Measurements from ENCODE around the gene NRXN3. TPM values are rescaled to one million over a fixed set of nuclear protein-coding genes. Genes with fewer than 3 reads are reported as not detected.

NRXN3 gene
- total RNA-seq, 4 donors from 2014 or later: 0.04 to 0.16 TPM; not detected in 2

- ATAC-seq (no peak), DNase-seq (no peak)
- intact Hi-C loops (cut with DNase I; ENCODE audit: low total_unique reads): no loop called here
- TF ChIP-seq, protein P1, sequence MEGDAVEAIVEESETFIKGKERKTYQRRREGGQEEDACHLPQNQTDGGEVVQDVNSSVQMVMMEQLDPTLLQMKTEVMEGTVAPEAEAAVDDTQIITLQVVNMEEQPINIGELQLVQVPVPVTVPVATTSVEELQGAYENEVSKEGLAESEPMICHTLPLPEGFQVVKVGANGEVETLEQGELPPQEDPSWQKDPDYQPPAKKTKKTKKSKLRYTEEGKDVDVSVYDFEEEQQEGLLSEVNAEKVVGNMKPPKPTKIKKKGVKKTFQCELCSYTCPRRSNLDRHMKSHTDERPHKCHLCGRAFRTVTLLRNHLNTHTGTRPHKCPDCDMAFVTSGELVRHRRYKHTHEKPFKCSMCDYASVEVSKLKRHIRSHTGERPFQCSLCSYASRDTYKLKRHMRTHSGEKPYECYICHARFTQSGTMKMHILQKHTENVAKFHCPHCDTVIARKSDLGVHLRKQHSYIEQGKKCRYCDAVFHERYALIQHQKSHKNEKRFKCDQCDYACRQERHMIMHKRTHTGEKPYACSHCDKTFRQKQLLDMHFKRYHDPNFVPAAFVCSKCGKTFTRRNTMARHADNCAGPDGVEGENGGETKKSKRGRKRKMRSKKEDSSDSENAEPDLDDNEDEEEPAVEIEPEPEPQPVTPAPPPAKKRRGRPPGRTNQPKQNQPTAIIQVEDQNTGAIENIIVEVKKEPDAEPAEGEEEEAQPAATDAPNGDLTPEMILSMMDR (IDR thresholded peaks at IDR 0.05 in 4 of 5, conservative IDR thresholded peaks at IDR 0.05 in 1 of 5): no peak
- TF ChIP-seq POLR2A (IDR thresholded peaks at IDR 0.05): no peak
- H3K27me3 ChIP-seq: no peaks in the 10 kb centered on the region
- no peaks in the 10 kb centered on the region for H3K4me1 ChIP-seq
- no peak overlapping the region for H3K4me3 ChIP-seq
- no peaks in the 10 kb centered on the region for H3K9me3 ChIP-seq
- no peak overlapping the region for H3K27ac ChIP-seq
- in situ Hi-C loops (cut with MboI; ENCODE audit: low sequenced_read_pairs in 4 of 4): loop anchor here in 2 of 4 donors (10.0 kb wide), 1 partner anchor 118 kb away; no protein-coding TSS in a partner anchor
- no peaks in the 10 kb centered on the region for H3K36me3 ChIP-seq
Observed at GRCh38 chr14:78446807-78447206, 276.6 kb downstream of the NRXN3 start.

DNA sequence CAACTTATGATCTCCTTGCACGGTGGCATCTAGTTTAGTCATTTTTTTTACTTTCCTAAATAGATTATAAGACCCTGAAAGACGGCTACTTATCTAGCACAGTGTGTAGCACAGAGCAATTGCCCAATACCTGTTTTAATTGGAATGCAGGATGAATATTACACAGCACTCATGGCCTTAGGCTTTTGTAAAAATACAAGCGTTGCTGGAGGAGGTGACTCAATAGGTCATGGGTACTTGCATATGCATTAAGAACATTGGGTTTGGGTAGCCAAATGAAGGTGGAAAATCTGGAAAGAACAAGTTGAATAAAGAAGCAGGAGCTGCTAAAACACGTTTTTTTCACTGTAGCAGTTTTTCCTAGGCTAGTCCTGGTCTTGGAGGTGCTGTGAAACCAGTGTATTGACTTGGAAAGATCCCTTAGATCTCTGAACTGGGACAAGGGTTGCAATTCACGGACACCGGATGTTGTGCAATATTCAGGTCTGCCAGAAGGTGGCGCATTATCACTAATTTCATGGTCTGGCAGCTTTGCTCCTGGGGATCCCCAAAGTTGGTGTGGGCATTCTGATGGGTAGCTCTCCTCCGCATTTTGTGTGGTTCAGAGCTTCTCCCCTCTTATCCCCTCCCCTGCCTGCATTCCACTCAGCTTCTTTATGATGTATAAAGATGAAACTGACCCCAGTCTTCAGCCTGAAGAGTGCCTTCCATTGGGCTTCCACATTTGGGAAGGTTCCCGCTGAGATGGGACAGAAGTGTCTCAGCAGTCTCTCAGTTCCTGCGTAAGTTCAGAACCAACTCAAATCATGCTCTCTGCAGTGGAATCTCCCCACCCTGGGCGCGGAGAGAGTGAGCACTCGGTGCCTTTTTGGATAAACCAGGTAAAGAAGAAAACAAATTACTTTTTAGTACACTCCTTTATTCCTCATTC, 278.3 kb downstream of the NRXN3 start:
- Histone ChIP-seq H3K9me3 (no peaks in the 10 kb centered on the region), H3K36me3 (no peaks in the 10 kb centered on the region), H3K4me1 (no peaks in the 10 kb centered on the region), H3K27ac (no peak overlapping the region), H3K27me3 (no peaks in the 10 kb centered on the region), H3K4me3 (no peak overlapping the region)
- DNase-seq (peak in 1 of 2 donors; percentile 25), ATAC-seq (peak in 1 of 2 donors; percentile 64)
- no peak for TF ChIP-seq POLR2A (IDR thresholded peaks at IDR 0.05)
- TF ChIP-seq, protein P1 (IDR thresholded peaks at IDR 0.05 in 4 of 5, conservative IDR thresholded peaks at IDR 0.05 in 1 of 5): peak; percentile 55 to 78 (median 71)
- in situ Hi-C loops (cut with MboI; ENCODE audit: low sequenced_read_pairs in 4 of 4) (loop anchor here in 2 of 4 donors (10.0 kb wide), 1 partner anchor 116 kb away; no protein-coding TSS in a partner anchor), intact Hi-C loops (cut with DNase I; ENCODE audit: low total_unique reads) (loop anchor here (1.0 kb wide), 2 partner anchors 118 to 150 kb away; no protein-coding TSS in a partner anchor)

DNA sequence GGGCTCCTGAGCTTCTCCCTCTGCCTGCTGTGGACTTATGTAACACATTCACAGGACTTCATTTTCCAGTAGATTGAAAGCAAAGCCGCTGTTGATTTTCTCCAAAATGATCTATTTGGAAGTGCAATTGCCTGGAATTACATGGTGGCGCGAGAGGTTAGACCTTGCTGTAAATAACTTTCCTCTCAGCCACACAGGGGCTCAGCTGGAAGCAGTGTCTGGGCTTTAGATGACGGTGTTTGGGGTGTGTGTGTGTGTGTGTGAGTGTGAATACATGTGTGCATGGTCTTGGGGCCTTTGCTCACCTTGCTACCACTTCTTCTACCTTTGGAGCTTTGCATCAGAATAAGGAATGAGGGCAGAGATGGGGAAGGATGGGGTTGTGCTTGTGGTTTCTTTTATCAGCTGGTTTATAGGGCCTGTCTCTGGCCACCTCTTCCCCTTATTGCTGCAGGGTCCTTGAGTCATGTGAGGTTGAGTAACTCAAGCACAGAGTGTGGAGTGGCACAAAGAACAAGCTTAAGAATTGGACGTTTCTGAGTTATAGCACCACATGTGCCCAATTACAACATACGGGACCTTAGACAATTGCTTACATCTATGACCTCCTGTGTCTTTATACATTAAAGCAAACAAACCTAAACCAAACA, 280.6 kb downstream of the NRXN3 start:
- H3K4me3 ChIP-seq: no peak overlapping the region
- H3K27ac ChIP-seq: no peak overlapping the region
- DNase-seq: no peak
- in situ Hi-C loops (cut with MboI; ENCODE audit: low sequenced_read_pairs in 4 of 4): loop anchor here in 1 of 4 donors (10.0 kb wide), 1 partner anchor 114 kb away; no protein-coding TSS in a partner anchor
- H3K9me3 ChIP-seq: no peaks in the 10 kb centered on the region
- H3K4me1 ChIP-seq: no peaks in the 10 kb centered on the region
- TF ChIP-seq POLR2A (IDR thresholded peaks at IDR 0.05): no peak
- TF ChIP-seq, protein P1 (IDR thresholded peaks at IDR 0.05 in 4 of 5, conservative IDR thresholded peaks at IDR 0.05 in 1 of 5): no peak
- intact Hi-C loops (cut with DNase I; ENCODE audit: low total_unique reads): no loop called here
- ATAC-seq: no peak
- H3K27me3 ChIP-seq: no peaks in the 10 kb centered on the region
- no peaks in the 10 kb centered on the region for H3K36me3 ChIP-seq

DNA sequence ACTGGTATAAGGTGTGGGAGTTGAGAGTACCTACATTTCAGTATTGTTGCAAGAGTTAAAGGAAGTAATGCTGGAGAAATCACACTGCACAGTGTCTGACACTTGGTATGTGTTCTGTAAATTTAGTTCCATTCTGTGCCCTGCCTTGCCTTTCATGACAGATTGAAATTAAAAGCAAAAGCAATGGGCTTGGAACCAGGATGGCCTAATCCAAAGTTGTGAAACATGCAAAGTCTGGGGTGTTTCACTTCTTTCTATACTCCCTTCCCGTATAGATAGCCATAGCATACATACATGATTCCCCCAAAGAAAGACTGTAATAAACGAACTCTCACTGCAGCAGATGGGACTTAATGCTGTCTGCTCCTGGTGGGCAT, 281.1 kb downstream of the NRXN3 start:
- no peaks in the 10 kb centered on the region for H3K4me1 ChIP-seq
- H3K27ac ChIP-seq: no peak overlapping the region
- TF ChIP-seq, protein P1 (IDR thresholded peaks at IDR 0.05 in 4 of 5, conservative IDR thresholded peaks at IDR 0.05 in 1 of 5): no peak
- TF ChIP-seq POLR2A (IDR thresholded peaks at IDR 0.05): no peak
- ATAC-seq: no peak
- no peak overlapping the region for H3K4me3 ChIP-seq
- in situ Hi-C loops (cut with MboI; ENCODE audit: low sequenced_read_pairs in 4 of 4) (loop anchor here in 1 of 4 donors (10.0 kb wide), 1 partner anchor 113 kb away; no protein-coding TSS in a partner anchor), intact Hi-C loops (cut with DNase I; ENCODE audit: low total_unique reads) (no loop called here)
- no peak for DNase-seq
- H3K9me3 ChIP-seq: no peaks in the 10 kb centered on the region
- no peaks in the 10 kb centered on the region for H3K27me3 ChIP-seq
- H3K36me3 ChIP-seq: no peaks in the 10 kb centered on the region
